ENCODE data around the gene FPGS. TPM values are rescaled to one million over a fixed set of nuclear protein-coding genes. Genes with fewer than 3 reads are reported as not detected.

FPGS gene
- polyA plus RNA-seq, 3 donors = 21.3 to 28.5 (median 25.2) TPM

GRCh38 chr9:127815512-127816361, 13.1 kb downstream of the FPGS start:
- no peak overlapping the region for H3K4me3 ChIP-seq (replicated peaks in 1 of 3; ENCODE audit: low read depth in 2 of 3, low read length in 3 of 3)
- Mint-ChIP-seq H3K9me3 (no peaks in the 10 kb centered on the region), H3K27me3 (ENCODE audit: low read depth in 3 of 3) (peaks cover 0 to 4% (median 1%) of the 10 kb centered on the region in 3 donors), H3K36me3 (peaks cover 55 to 67% of the 10 kb centered on the region in 2 donors), H3K4me1 (no peaks in the 10 kb centered on the region), H3K27ac (peak overlapping the region in 3 of 7 donors; percentile 3 to 58 (median 51)), H3K4me3 (no peak overlapping the region)
- H2AFZ ChIP-seq (ENCODE audit: insufficient read depth, low read depth, low read length, poor library complexity, severe bottlenecking) = no peak overlapping the region
- H3K27me3 ChIP-seq (ENCODE audit: control insufficient read depth in 2 of 2, insufficient read depth in 2 of 2, low read length in 2 of 2) = no peaks in the 10 kb centered on the region
- no peak overlapping the region for H3K4me2 ChIP-seq (replicated peaks; ENCODE audit: extremely low read depth, low read length, poor library complexity, severe bottlenecking)
- DNase-seq = no peak
- H3K27ac ChIP-seq (ENCODE audit: low read depth in 1 of 2, low read length in 2 of 2) = no peak overlapping the region
- peaks cover 68 to 81% of the 10 kb centered on the region in 2 donors for H3K36me3 ChIP-seq (replicated peaks in 1 of 2; ENCODE audit: control insufficient read depth in 1 of 2, insufficient read depth in 2 of 2, low read length in 2 of 2)
- intact Hi-C loops (cut with micrococcal nuclease) = no loop called here
- H4K20me1 ChIP-seq (ENCODE audit: insufficient read depth, low read length) = no peaks in the 10 kb centered on the region
- H3K9ac ChIP-seq (ENCODE audit: insufficient read depth, low read length, poor library complexity, severe bottlenecking) = no peak overlapping the region
- H3K9me3 ChIP-seq (replicated peaks in 1 of 2; ENCODE audit: control insufficient read depth in 1 of 2, insufficient read depth in 1 of 2, low read length in 2 of 2) = no peaks in the 10 kb centered on the region
- WGBS (ENCODE audit: insufficient coverage) = 92% methylated on average over 32 of the region's 33 CpGs
- TF ChIP-seq CTCF (IDR thresholded peaks at IDR 0.05) = no peak
- H3K4me1 ChIP-seq (ENCODE audit: control insufficient read depth in 1 of 2, insufficient read depth in 2 of 2, low read length in 2 of 2) = no peaks in the 10 kb centered on the region
- no peaks in the 10 kb centered on the region for H3K79me2 ChIP-seq (ENCODE audit: insufficient read depth, low read length)

GRCh38 chr9:127816362-127816725, 13.7 kb downstream of the FPGS start:
- no peak for DNase-seq
- TF ChIP-seq CTCF (IDR thresholded peaks at IDR 0.05) = no peak
- H3K36me3 Mint-ChIP-seq = peaks cover 57 to 65% of the 10 kb centered on the region in 2 donors
- no peak overlapping the region for H3K27ac ChIP-seq (ENCODE audit: low read depth in 1 of 2, low read length in 2 of 2)
- no peak overlapping the region for H3K9ac ChIP-seq (ENCODE audit: insufficient read depth, low read length, poor library complexity, severe bottlenecking)
- 50% methylated on average over 1 of the region's 3 CpGs for WGBS (ENCODE audit: insufficient coverage)
- intact Hi-C loops (cut with micrococcal nuclease) = no loop called here
- H3K9me3 ChIP-seq (replicated peaks in 1 of 2; ENCODE audit: control insufficient read depth in 1 of 2, insufficient read depth in 1 of 2, low read length in 2 of 2) = no peaks in the 10 kb centered on the region
- H2AFZ ChIP-seq (ENCODE audit: insufficient read depth, low read depth, low read length, poor library complexity, severe bottlenecking) = no peak overlapping the region
- H3K4me3 ChIP-seq (replicated peaks in 1 of 3; ENCODE audit: low read depth in 2 of 3, low read length in 3 of 3) = no peak overlapping the region
- H3K4me2 ChIP-seq (replicated peaks; ENCODE audit: extremely low read depth, low read length, poor library complexity, severe bottlenecking) = no peak overlapping the region
- H4K20me1 ChIP-seq (ENCODE audit: insufficient read depth, low read length) = no peaks in the 10 kb centered on the region
- no peak overlapping the region for H3K4me3 Mint-ChIP-seq
- no peaks in the 10 kb centered on the region for H3K4me1 ChIP-seq (ENCODE audit: control insufficient read depth in 1 of 2, insufficient read depth in 2 of 2, low read length in 2 of 2)
- H3K27me3 ChIP-seq (ENCODE audit: control insufficient read depth in 2 of 2, insufficient read depth in 2 of 2, low read length in 2 of 2) = no peaks in the 10 kb centered on the region
- peaks cover 70 to 81% of the 10 kb centered on the region in 2 donors for H3K36me3 ChIP-seq (replicated peaks in 1 of 2; ENCODE audit: control insufficient read depth in 1 of 2, insufficient read depth in 2 of 2, low read length in 2 of 2)
- no peaks in the 10 kb centered on the region for H3K79me2 ChIP-seq (ENCODE audit: insufficient read depth, low read length)
- H3K27ac Mint-ChIP-seq = peak overlapping the region in 1 of 7 donors; percentile 54
- no peaks in the 10 kb centered on the region for H3K4me1 Mint-ChIP-seq
- peaks cover 0 to 4% (median 1%) of the 10 kb centered on the region in 3 donors for H3K27me3 Mint-ChIP-seq (ENCODE audit: low read depth in 3 of 3)
- H3K9me3 Mint-ChIP-seq = no peaks in the 10 kb centered on the region

Measured in CD14-positive monocyte (primary cell).